ENCODE measurements around the gene SDC3. TPM values are rescaled to one million over a fixed set of nuclear protein-coding genes. Genes with fewer than 3 reads are reported as not detected.

Gene SDC3
- total and polyA plus RNA-seq, 2 donors (not counting 1 experiment from before 2014, with no cell fraction given) = 0.30 to 4.6 TPM

- H3K4me3 ChIP-seq (ENCODE audit: control extremely low read depth in 1 of 5, extremely low read depth in 1 of 5, insufficient read depth in 1 of 5, low read depth in 2 of 5, low read length in 4 of 5) = no peak overlapping the region
- Mint-ChIP-seq H3K4me1 (peaks cover 27% of the 10 kb centered on the region), H3K27me3 (peaks cover 45% of the 10 kb centered on the region), H3K9me3 (ENCODE audit: insufficient read depth) (no peaks in the 10 kb centered on the region), H3K27ac (peak overlapping the region; percentile 88), H3K4me3 (peak overlapping the region; percentile 64)
- DNase-seq (peak; percentile 78), ATAC-seq (ENCODE audit: low read depth) (peak; percentile 90)
- H3K4me2 ChIP-seq (replicated peaks; ENCODE audit: low read depth, low read length, poor library complexity, severe bottlenecking) = peak overlapping the region; percentile 53
- H3K36me3 ChIP-seq (replicated peaks in 1 of 2; ENCODE audit: control extremely low read depth in 1 of 2, control insufficient read depth in 1 of 2, extremely low read depth in 1 of 2, insufficient read depth in 2 of 2, low read length in 1 of 2) = no peaks in the 10 kb centered on the region
- H3K4me1 ChIP-seq (ENCODE audit: control insufficient read depth in 2 of 2, insufficient read depth in 2 of 2, low read length in 2 of 2) = peaks cover 14 to 20% of the 10 kb centered on the region in 2 donors
- POLR2A ChIA-PET = no interaction called here
- H4K20me1 ChIP-seq (ENCODE audit: control insufficient read depth, insufficient read depth, low read length, poor library complexity, severe bottlenecking) = no peaks in the 10 kb centered on the region
- H3K9me3 ChIP-seq (ENCODE audit: control extremely low read depth in 1 of 3, control insufficient read depth in 2 of 3, insufficient read depth in 1 of 3, low read length in 2 of 3) = no peaks in the 10 kb centered on the region
- H3K9ac ChIP-seq (ENCODE audit: low read length) = peak overlapping the region; percentile 20
- H3K27ac ChIP-seq (ENCODE audit: low read length in 2 of 2) = peak overlapping the region in 1 of 2 donors; percentile 16
- H3K27me3 ChIP-seq (replicated peaks in 1 of 4; ENCODE audit: control extremely low read depth in 1 of 4, control insufficient read depth in 3 of 4, insufficient read depth in 4 of 4, low read length in 3 of 4) = peaks cover 0 to 17% (median 1%) of the 10 kb centered on the region in 4 experiments
- 45% methylated on average over 25 of the region's 25 CpGs for WGBS (ENCODE audit: insufficient coverage)
- CTCF ChIA-PET = interaction anchor here (1.1 to 1.3 kb wide), 2 partner anchors 29 to 99 kb away, joined by 3 to 4 read pairs; no protein-coding TSS in a partner anchor
- no peaks in the 10 kb centered on the region for H3K79me2 ChIP-seq (ENCODE audit: control insufficient read depth, insufficient read depth, low read length)
- intact Hi-C loops (cut with micrococcal nuclease) = loop anchor here (1.0 to 5.0 kb wide), 3 partner anchors 10 to 127 kb away; no protein-coding TSS in a partner anchor
- no peak overlapping the region for H2AFZ ChIP-seq (ENCODE audit: insufficient read depth, low read depth, low read length, poor library complexity, severe bottlenecking)
- TF ChIP-seq CTCF (IDR thresholded peaks at IDR 0.05) (no peak), EZH2 (IDR thresholded peaks at IDR 0.05; ENCODE audit: borderline replicate concordance, insufficient read depth, low read depth, low read length, poor library complexity, severe bottlenecking) (no peak)
These were observed 27.0 kb downstream of the SDC3 start for GRCh38 chr1:30881319-30882181.

Data from B cell (primary cell).